AG04449 (cell line): Measurements from ENCODE around the gene CUTA.

Experiments
- CTCF ChIA-PET: fragments of 350-600 bp; formaldehyde crosslinking; extraction: SDS; loops from one replicate; lab custom pipeline; 2021; ENCODE audit warnings: antibody characterized with exemption; lab: Yijun Ruan, JAX
- POLR2A ChIA-PET: fragments of 400-600, 350-600 bp; formaldehyde crosslinking; extraction: SDS; loops from one replicate; lab custom pipeline; 2020; ENCODE audit warnings: antibody characterized with exemption, inconsistent platforms; lab: Yijun Ruan, JAX
- DNase-seq: peaks from one replicate; pipeline ENCODE4 v3.0.0-alpha.2; 2010; ENCODE audit warnings: low read depth, low spot score
- H3K4me3 ChIP-seq: 2 replicates; pipeline ENCODE4 v1.5.1; 2011; ENCODE audit warnings: low read depth, mild to moderate bottlenecking, control low read depth, low read length
- TF ChIP-seq, protein P1 (sequence below): IDR thresholded peaks from one replicate; pipeline ENCODE4 v1.5.1; 2011; ENCODE audit warnings: mild to moderate bottlenecking, moderate library complexity, low read length, control low read depth, inconsistent platforms; ENCODE audit not compliant: insufficient read depth; ENCODE audit errors: missing control alignments

The CUTA gene

DNA sequence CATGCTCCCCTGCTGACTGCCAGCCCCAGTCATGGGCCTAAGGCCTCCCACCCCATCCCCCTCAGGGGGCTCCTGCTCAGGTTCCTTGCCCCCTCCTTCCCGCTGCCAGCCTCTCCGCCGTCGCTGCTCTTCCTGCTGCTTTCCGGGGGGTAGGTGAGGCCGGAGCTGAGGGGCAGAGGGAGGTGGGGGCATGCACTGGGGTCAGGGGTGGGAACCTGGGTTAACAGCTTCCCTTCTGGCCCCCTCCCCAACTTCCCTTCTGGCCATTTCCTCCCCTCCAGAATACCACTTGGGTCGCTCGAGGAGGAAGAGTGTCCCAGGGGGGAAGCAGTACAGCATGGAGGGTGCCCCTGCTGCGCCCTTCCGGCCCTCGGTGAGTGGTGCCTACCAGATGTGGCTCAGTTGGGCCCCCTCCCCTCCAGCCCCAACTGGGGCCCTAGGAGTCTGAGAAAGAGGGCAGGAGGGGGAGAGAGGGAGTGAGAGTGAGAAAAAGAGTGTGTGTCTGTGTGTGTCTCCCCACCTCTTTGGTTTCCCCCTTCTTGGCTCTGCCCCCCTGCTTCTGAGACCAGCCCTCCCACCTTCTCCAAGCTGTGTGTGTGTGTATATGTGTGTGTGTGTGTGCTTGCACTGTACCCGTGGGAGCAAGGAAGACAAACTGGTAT lies 14.1 kb upstream of the CUTA start:
- CTCF ChIA-PET, result interaction anchor here (2.3 to 3.9 kb wide), 2 partner anchors 8 to 41 kb away, joined by 7 to 19 read pairs; no protein-coding TSS in a partner anchor
- DNase-seq, result no peak
- H3K4me3 ChIP-seq, result no peak overlapping the region
- TF ChIP-seq, protein P1, sequence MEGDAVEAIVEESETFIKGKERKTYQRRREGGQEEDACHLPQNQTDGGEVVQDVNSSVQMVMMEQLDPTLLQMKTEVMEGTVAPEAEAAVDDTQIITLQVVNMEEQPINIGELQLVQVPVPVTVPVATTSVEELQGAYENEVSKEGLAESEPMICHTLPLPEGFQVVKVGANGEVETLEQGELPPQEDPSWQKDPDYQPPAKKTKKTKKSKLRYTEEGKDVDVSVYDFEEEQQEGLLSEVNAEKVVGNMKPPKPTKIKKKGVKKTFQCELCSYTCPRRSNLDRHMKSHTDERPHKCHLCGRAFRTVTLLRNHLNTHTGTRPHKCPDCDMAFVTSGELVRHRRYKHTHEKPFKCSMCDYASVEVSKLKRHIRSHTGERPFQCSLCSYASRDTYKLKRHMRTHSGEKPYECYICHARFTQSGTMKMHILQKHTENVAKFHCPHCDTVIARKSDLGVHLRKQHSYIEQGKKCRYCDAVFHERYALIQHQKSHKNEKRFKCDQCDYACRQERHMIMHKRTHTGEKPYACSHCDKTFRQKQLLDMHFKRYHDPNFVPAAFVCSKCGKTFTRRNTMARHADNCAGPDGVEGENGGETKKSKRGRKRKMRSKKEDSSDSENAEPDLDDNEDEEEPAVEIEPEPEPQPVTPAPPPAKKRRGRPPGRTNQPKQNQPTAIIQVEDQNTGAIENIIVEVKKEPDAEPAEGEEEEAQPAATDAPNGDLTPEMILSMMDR, result no peak
- POLR2A ChIA-PET, result no interaction called here

DNA sequence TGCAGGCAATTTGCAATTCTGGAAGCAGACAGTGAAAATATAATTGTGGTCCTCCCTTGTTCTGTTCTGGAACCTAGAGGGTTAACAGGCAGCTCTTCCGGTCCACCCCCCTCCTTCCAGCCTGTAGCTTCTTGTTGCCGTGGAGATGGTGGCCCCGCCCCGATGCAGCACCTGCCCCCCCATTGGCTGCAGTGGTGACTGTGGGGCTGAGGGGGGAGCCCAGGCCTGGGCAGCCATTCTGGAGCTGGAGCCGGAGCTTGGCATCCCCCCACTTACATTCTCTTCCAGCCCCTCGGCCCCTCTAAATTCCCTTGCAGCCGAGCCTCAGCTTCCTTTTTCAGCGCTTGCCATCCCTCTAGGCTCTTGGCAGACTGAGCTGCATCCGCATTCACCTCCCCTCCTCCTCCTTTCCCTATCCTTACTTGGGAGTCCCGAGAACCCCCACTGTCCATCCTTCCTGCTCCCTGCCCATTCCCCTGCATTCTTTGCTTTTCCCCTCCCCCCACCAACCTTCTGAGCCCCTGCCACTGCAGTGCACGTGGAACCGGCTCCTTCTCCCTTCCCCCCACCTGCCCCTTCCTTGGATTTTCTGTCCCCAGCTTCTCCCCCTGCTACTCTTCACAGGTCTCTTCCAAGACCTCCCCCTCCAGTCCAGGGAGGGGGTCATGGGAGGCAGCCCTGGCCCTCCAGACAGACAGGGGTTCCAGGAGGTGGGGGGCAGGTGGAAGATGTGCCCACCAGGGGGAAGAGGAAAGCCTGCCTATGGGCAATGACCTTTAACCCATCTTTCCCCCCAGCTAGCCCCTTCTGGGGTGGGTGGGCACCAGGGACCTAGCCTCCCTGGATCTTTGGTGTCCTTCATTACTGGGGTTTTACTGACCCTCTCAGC lies 13.3 kb upstream of the CUTA start:
- no peak for DNase-seq
- TF ChIP-seq, protein P1, result no peak
- CTCF ChIA-PET, result interaction anchor here (0.6 to 3.9 kb wide), 6 partner anchors 9 to 47 kb away, joined by 3 to 19 read pairs (median 4); no protein-coding TSS in a partner anchor
- POLR2A ChIA-PET, result interaction anchor here (0.7 kb wide), 1 partner anchor 16 kb away, joined by 5 read pairs; no protein-coding TSS in a partner anchor
- H3K4me3 ChIP-seq, result no peak overlapping the region

DNA sequence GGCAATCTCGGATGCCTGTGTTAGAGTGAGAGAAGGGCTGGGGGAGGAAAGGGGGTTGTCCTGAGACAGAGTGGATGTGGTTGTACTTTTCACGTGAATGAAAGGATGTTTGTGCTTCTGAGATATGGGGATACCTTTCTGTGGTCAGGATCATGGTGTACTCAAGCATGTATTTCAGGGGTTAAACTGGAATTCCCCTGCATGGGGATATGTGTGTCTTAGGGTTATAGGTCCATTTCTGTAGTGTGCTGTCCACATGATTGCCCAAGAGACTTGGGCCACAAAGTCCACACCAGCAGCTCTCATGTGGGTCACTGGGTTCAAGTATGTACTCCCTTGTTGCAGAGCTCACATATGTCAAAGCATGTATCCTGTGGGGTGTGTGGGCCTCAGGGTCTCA lies 12.4 kb upstream of the CUTA start:
- CTCF ChIA-PET, result interaction anchor here (0.6 to 3.9 kb wide), 5 partner anchors 8 to 46 kb away, joined by 3 to 19 read pairs (median 3); no protein-coding TSS in a partner anchor
- H3K4me3 ChIP-seq, result no peak overlapping the region

DNA sequence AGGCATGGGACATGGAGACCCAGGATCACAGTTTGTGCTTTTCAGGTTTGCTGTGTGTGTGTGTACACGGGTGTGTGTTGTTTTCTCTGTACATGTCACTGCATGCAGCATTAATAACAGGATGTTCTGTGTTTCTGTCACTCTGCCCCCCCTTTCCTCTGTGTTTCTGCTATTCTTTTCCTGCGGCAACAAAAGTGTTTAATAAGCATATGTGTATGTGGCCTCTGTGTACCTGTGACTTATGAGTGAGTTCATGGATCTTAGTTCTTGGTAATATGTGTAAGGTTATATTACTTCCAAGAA lies 11.8 kb upstream of the CUTA start:
- TF ChIP-seq, protein P1, result no peak
- no peak overlapping the region for H3K4me3 ChIP-seq
- ChIA-PET POLR2A (no interaction called here), CTCF (interaction anchor here (3.9 kb wide), 1 partner anchor 39 kb away, joined by 19 read pairs; no protein-coding TSS in a partner anchor)
- DNase-seq, result no peak

More for the DNA sequence above, 12.4 kb upstream of the CUTA start:
- no peak for DNase-seq
- TF ChIP-seq, protein P1, result no peak
- POLR2A ChIA-PET, result no interaction called here

DNA sequence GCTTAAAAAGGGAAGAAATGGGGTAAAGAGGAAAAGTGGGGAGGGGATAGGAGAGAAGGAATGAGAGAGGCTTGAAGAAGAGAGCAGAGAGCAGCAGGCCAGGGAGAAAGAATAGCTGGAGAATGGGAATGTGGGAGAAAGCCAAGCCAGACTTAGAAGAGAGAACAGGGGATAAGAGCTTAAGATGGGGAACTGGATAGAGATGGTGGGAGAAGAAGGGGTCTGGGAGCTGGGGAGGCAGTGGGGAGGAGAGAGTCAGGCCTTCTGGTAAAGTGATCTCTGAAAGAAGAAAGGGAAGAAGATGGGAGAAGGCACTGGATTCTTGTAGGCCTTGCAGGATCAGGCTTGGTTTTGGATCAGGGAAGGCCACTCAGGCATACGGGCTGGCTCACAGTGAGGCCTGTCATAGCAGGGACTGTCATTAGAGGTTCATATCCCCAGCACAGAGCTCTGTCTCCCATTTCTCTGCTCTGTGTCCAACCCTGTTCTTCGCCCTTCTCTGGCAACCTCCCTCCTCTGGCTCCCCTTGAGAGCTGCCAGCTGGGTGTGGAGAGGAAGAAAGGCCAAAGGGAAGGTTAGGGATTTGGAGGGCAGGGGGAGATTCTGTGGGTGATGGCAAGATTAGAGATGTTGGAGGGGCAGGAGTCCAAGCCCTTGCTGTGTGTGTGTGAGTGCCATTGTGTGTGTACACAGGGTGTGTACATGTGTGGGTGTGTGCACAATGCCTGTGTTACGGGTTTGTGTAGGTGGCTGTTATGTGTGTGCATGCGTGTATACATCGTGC lies 11.3 kb upstream of the CUTA start:
- DNase-seq, result no peak
- CTCF ChIA-PET, result interaction anchor here (0.6 to 3.9 kb wide), 4 partner anchors 11 to 39 kb away, joined by 3 to 19 read pairs (median 4); no protein-coding TSS in a partner anchor
- POLR2A ChIA-PET, result no interaction called here
- TF ChIP-seq, protein P1, result no peak
- no peak overlapping the region for H3K4me3 ChIP-seq
